Measurements from ENCODE around the gene CYP27A1.

CYP27A1 gene

DNA sequence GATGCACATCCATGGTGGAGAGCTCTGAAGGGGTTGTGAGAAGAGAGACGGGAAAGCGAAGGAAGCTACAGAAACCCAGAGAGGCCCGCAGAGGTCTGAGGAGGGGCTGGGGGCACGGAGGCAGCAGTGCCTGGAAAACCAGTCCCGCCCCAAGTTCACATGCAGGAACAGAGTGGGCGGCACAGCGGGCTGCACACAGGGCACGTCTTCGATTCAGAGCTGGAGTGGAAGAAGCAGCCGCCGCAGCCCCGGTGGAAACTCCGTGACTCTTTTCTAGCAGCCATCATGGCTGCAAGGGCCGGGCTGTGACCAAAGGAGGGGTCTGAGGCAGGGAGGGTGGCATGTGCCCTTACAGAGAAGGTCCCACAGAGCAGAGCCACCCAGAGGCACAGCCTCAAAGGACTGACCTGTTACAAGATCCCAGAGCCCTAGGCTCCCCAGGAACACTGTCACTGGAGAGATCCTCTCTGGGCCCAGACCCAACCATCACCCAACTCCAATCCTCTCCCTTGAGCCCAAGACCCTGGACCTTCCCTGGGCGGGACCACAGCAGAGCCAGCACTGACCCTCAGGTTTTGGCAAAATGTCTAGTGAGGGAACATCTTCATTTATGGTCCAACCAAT lies 38.9 kb downstream of the CYP27A1 start:
- TF ChIP-seq, protein P1, sequence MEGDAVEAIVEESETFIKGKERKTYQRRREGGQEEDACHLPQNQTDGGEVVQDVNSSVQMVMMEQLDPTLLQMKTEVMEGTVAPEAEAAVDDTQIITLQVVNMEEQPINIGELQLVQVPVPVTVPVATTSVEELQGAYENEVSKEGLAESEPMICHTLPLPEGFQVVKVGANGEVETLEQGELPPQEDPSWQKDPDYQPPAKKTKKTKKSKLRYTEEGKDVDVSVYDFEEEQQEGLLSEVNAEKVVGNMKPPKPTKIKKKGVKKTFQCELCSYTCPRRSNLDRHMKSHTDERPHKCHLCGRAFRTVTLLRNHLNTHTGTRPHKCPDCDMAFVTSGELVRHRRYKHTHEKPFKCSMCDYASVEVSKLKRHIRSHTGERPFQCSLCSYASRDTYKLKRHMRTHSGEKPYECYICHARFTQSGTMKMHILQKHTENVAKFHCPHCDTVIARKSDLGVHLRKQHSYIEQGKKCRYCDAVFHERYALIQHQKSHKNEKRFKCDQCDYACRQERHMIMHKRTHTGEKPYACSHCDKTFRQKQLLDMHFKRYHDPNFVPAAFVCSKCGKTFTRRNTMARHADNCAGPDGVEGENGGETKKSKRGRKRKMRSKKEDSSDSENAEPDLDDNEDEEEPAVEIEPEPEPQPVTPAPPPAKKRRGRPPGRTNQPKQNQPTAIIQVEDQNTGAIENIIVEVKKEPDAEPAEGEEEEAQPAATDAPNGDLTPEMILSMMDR (IDR thresholded peaks at IDR 0.05; ENCODE audit: extremely low read depth, insufficient read depth, missing control alignments) = no peak
- in situ Hi-C loops (cut with MboI; ENCODE audit: low pct_unique_long_range_greater_than_20kb, low sequenced_read_pairs, unreplicated experiment) = no loop called here
- no peak for DNase-seq (ENCODE audit: low spot score)

DNA sequence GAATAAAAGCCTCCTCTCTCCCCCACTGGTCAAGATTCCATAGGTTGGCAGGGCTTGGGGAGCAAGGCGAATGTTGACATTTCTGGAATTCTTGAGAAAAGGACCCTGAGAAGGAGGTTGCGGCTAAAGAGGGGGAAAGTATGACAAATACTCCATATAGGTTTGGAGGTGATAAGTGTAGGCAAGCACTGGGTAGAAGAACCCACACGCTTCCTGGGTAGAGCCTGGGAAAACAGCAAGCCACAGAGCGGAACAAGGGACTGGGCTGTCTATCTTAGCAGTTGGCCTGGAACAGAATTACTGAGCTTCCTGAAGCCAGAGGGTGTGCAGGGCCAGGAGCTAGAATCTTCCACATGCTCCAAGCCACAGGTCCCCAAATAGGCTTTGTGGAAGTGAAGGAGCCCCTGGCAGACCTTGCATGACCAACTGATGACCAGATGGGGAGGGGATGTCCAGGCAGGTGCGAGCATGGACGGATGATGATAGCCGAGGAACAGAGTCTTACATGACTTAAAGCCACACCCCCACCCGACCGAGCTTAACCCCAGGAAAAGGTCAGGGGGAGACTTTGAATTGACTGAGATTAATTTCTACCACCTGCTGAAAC lies 39.8 kb downstream of the CYP27A1 start:
- DNase-seq (ENCODE audit: low spot score) = no peak
- in situ Hi-C loops (cut with MboI; ENCODE audit: low pct_unique_long_range_greater_than_20kb, low sequenced_read_pairs, unreplicated experiment) = no loop called here
- TF ChIP-seq, protein P1 (IDR thresholded peaks at IDR 0.05; ENCODE audit: extremely low read depth, insufficient read depth, missing control alignments) = no peak

DNA sequence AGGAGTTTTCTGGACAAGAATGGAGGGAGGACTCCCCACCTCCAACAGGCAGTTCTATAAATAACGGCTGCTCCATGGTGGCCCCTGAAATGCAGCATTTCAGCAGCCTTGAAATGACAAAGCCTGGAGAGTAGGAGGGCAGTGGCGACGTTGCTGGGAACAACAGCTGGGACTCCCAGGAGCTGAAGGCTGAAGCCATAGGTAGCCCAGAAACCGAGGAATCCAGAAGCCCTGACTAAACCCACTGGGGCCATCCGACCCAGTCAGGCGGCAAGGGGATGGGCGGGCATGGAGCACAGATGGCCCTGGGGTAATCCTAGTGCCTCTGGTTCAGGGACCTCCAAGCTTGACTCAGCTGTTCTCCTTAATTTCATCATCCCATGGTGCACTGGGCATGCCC lies 40.7 kb downstream of the CYP27A1 start:
- TF ChIP-seq, protein P1 (IDR thresholded peaks at IDR 0.05; ENCODE audit: extremely low read depth, insufficient read depth, missing control alignments) = no peak
- in situ Hi-C loops (cut with MboI; ENCODE audit: low pct_unique_long_range_greater_than_20kb, low sequenced_read_pairs, unreplicated experiment) = no loop called here
- DNase-seq (ENCODE audit: low spot score) = no peak

DNA sequence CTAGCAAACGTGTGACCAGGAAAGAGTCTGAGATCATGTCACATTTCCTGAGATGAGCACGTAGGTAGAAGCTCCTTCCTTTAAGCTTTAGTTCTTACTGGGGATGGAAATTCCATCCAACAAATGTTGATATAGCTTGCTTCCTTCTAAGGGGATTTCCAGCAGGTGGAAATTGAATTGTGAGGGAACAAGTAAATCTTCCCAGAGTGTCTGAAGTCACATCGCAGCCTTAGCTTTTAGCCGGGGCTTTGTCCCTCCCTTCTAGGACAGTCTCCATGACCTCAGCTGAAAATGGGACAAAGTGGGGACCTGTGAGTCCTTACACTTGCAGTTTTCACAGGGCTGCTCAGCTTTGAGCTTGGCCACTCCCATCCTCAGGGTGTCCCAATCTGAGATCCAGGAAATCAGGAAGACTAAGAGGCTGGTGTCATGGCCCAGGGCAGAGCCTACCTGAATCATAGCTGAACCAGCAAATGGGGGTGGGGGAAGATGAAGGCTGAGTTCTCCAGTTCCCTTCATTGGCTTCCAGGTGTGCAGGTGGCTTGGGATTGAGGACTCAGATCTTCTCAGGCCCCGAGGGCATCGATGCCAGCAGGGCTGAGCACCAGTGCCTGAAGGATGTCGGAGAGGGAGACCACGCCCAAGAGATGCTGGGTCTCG lies 41.4 kb downstream of the CYP27A1 start:
- TF ChIP-seq, protein P1 (IDR thresholded peaks at IDR 0.05; ENCODE audit: extremely low read depth, insufficient read depth, missing control alignments) = no peak
- DNase-seq (ENCODE audit: low spot score) = no peak
- in situ Hi-C loops (cut with MboI; ENCODE audit: low pct_unique_long_range_greater_than_20kb, low sequenced_read_pairs, unreplicated experiment) = no loop called here

DNA sequence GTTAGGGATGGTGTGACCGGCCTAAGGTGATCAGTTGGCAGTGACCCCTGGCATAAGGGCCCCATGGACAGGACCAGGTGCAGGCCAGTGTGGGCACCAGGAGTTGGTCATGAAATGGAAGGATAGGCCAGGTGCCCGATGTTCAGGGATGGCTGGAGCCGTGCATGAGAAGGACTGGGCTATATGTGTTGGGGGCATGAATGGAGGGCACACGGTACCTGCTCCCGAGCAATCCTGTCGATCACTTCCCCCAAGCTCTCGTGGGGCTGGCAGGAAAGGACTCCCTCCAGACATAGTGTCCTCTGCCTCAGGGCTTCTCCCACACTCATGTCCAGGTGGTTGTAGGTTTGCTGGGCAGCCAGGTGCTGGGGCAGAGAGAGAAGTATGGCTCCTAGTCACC lies 42.1 kb downstream of the CYP27A1 start:
- in situ Hi-C loops (cut with MboI; ENCODE audit: low pct_unique_long_range_greater_than_20kb, low sequenced_read_pairs, unreplicated experiment) = no loop called here
- TF ChIP-seq, protein P1 (IDR thresholded peaks at IDR 0.05; ENCODE audit: extremely low read depth, insufficient read depth, missing control alignments) = no peak
- no peak for DNase-seq (ENCODE audit: low spot score)

DNA sequence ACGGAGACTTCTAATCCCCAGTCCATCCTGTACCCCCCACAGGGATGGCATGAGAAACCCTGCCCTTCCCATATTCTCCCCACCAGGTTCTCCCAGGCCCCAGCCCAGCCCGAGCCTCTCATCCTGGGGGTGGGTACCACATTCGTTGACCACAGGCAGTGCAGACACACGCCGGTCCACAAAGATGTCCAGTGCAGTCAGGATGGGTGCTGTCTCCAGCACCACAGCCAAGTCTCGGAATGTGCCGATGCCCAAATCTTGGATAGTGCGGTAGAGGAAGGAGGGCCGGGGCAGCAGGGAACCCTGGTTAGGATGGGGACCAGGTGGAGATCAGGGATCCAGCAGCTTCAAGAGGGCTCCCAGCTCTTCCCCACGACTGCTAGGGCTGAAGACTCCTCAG lies 44.8 kb downstream of the CYP27A1 start:
- TF ChIP-seq, protein P1 (IDR thresholded peaks at IDR 0.05; ENCODE audit: extremely low read depth, insufficient read depth, missing control alignments) = no peak
- in situ Hi-C loops (cut with MboI; ENCODE audit: low pct_unique_long_range_greater_than_20kb, low sequenced_read_pairs, unreplicated experiment) = loop anchor here (25.0 kb wide), 1 partner anchor 414 kb away; the partner anchor contains the start of gene VIL1
- no peak for DNase-seq (ENCODE audit: low spot score)
